K562 (cell line): ENCODE results near the gene DNAJC1. TPM values are rescaled to one million over a fixed set of nuclear protein-coding genes. Genes with fewer than 3 reads are reported as not detected.
A peak's percentile ranks its signal among the peaks of the same experiment; 100 is the strongest.

Experiments
- ATAC-seq: fragments of 200-7000 bp; cut with Tn5 transposase; 3 replicates; pipeline ENCODE4 v1.9.1; 2020; ENCODE audit warnings: moderate library complexity
- BruUV-seq: library from RNA; stranded (reverse); fragments of 400-500 nt; replicated peaks from 2 replicates; lab custom pipeline; 2021; lab: Mats Ljungman, UMichigan
- CTCF ChIA-PET: fragments of 300-600 bp; formaldehyde crosslinking; extraction: SDS; loops from one replicate; lab custom pipeline; 2021; ENCODE audit warnings: low intra/inter-chr PET ratio; lab: Yijun Ruan, JAX
- POLR2A ChIA-PET: fragments of 300-600, 350-650 bp; sonication (Branson Sonifier 250); formaldehyde crosslinking; extraction: SDS; loops from one replicate; lab custom pipeline; 2021; ENCODE audit warnings: antibody characterized with exemption, inconsistent platforms; lab: Yijun Ruan, JAX
- DNase-seq, 4 experiments: peaks; one replicate each; pipeline versions ENCODE4 v3.0.0 to v3.0.0-alpha.2; 2011 to 2018; ENCODE audit warnings: low spot score in 3 of 4, mixed read lengths in 3 of 4; ENCODE audit errors: extremely low read depth in 1 of 4
- FAIRE-seq: peaks from 2 replicates; lab custom pipeline; 2011; peaks lifted over from hg19 to GRCh38; lab: Jason Lieb, UNC
- H2AFZ ChIP-seq: 2 replicates; pipeline ENCODE4 v1.6.0; 2011; ENCODE audit warnings: low read depth, low read length, control low read depth, inconsistent platforms
- H3K27ac ChIP-seq: fragments of 200-600 bp; 3 replicates; pipeline ENCODE4 v1.8.0; 2011; ENCODE audit warnings: low read depth, mild to moderate bottlenecking, control low read depth, inconsistent platforms, low read length, moderate library complexity, mixed read lengths; ENCODE audit errors: extremely low read depth
- H3K27me3 ChIP-seq, 2 experiments: fragments of 300-600 bp in 1 of 2; 2 replicates in 1 of 2; 3 replicates in 1 of 2; pipeline versions ENCODE4 v1.6.0 to v1.8.0; 2011; ENCODE audit warnings: inconsistent platforms in 2 of 2, low read length in 2 of 2, mild to moderate bottlenecking in 1 of 2, mixed read lengths in 1 of 2, moderate library complexity in 1 of 2; ENCODE audit not compliant: control insufficient read depth in 2 of 2, insufficient read depth in 2 of 2
- H3K36me3 ChIP-seq: fragments of 300-600 bp; 3 replicates; pipeline ENCODE4 v1.8.0; 2011; ENCODE audit warnings: mild to moderate bottlenecking, low read length, inconsistent platforms; ENCODE audit not compliant: control insufficient read depth, insufficient read depth
- H3K4me1 ChIP-seq, 2 experiments: fragments of 200-600 bp in 1 of 2; replicated peaks in 1 of 2; 2 replicates in 1 of 2; 3 replicates in 1 of 2; pipeline versions ENCODE4 v1.5.1 to v1.8.0; 2011; ENCODE audit warnings: inconsistent platforms in 2 of 2, low read length in 2 of 2, mild to moderate bottlenecking in 1 of 2, mixed read lengths in 1 of 2, moderate library complexity in 1 of 2; ENCODE audit not compliant: control insufficient read depth in 2 of 2, insufficient read depth in 2 of 2
- H3K4me2 ChIP-seq: 2 replicates; pipeline ENCODE4 v1.6.1; 2011; ENCODE audit warnings: low read length, control low read depth, inconsistent platforms, mixed read lengths; ENCODE audit not compliant: insufficient read depth
- H3K4me3 ChIP-seq: fragments of 200-600 bp; sonication (generic), shearing (Covaris generic); 2 replicates; pipeline ENCODE4 v1.5.1; 2016; ENCODE audit warnings: control low read depth, inconsistent platforms
- H3K79me2 ChIP-seq: fragments of 200-600 bp; 3 replicates; pipeline ENCODE4 v1.8.0; 2011; ENCODE audit warnings: low read length, inconsistent platforms; ENCODE audit not compliant: control insufficient read depth, insufficient read depth
- H3K9ac ChIP-seq, 2 experiments: 2 replicates each; pipeline versions ENCODE4 v1.6.0 to v1.6.1; 2011; ENCODE audit warnings: low read depth in 2 of 2, low read length in 2 of 2, control low read depth in 1 of 2, inconsistent platforms in 1 of 2, mild to moderate bottlenecking in 1 of 2, mixed read lengths in 1 of 2; ENCODE audit not compliant: insufficient read depth in 1 of 2
- H3K9me1 ChIP-seq: one replicate; pipeline ENCODE4 v1.6.0; 2011; ENCODE audit warnings: inconsistent platforms, mild to moderate bottlenecking, low read length, moderate library complexity; ENCODE audit not compliant: control insufficient read depth, insufficient read depth
- H3K9me3 ChIP-seq: replicated peaks from 2 replicates; pipeline ENCODE4 v1.5.1; 2011; ENCODE audit warnings: low read depth, low read length, inconsistent platforms; ENCODE audit not compliant: control insufficient read depth, insufficient read depth
- H4K20me1 ChIP-seq: replicated peaks from 2 replicates; pipeline ENCODE4 v1.6.1; 2011; ENCODE audit warnings: low read length, inconsistent platforms, mixed read lengths; ENCODE audit not compliant: control insufficient read depth, insufficient read depth
- ATF1 ChIP-seq, 2 experiments: fragments of 450-650 bp in 1 of 2; IDR thresholded peaks; 2 replicates each; pipeline ENCODE4 v1.6.1; 2016; ENCODE audit warnings: missing compliant biosample characterization in 1 of 2, missing genetic modification characterization in 1 of 2
- CEBPG ChIP-seq, 3 experiments: fragments of 200-800 bp in 1 of 3; sonication (Bioruptor generic) in 1 of 3; sonication (generic) in 1 of 3; formaldehyde crosslinking in 1 of 3; IDR thresholded peaks in 2 of 3; conservative IDR thresholded peaks in 1 of 3; 2 replicates each; pipeline versions ENCODE4 v1.6.1 to v1.8.0; 2016 to 2022; ENCODE audit warnings: missing compliant biosample characterization in 2 of 3, missing genetic modification characterization in 2 of 3, mild to moderate bottlenecking in 1 of 3, missing genetic modification reagents in 1 of 3
- MEIS2 ChIP-seq: fragments of 450-650 bp; IDR thresholded peaks from 2 replicates; pipeline ENCODE4 v1.6.1; 2014; ENCODE audit warnings: mild to moderate bottlenecking; ENCODE audit not compliant: partially characterized antibody
- PBX2 ChIP-seq, 2 experiments: IDR thresholded peaks in 1 of 2; conservative IDR thresholded peaks in 1 of 2; 2 replicates each; pipeline ENCODE4 v1.6.1; 2016; ENCODE audit warnings: low read depth in 2 of 2, mild to moderate bottlenecking in 1 of 2, missing compliant biosample characterization in 1 of 2, missing genetic modification characterization in 1 of 2, moderate library complexity in 1 of 2
- PKNOX1 ChIP-seq: fragments of 450-650 bp; IDR thresholded peaks from 2 replicates; pipeline ENCODE4 v1.6.1; 2016
- POLR2B ChIP-seq: fragments of 450-650 bp; IDR thresholded peaks from 2 replicates; pipeline ENCODE4 v1.6.1; 2018; ENCODE audit warnings: low read depth; ENCODE audit not compliant: partially characterized antibody
- TAF1 ChIP-seq: IDR thresholded peaks from 2 replicates; pipeline ENCODE4 v1.6.1; 2011; ENCODE audit warnings: mild to moderate bottlenecking, low read length, moderate library complexity; ENCODE audit not compliant: insufficient read depth, control insufficient read depth, severe bottlenecking; ENCODE audit errors: extremely low read depth
- WGBS: fragments of 100-300 bp; shearing (Covaris generic); methylation state at CpG from one replicate; pipeline ENCODE4 v1.1.6; 2016; ENCODE audit warnings: low coverage, mixed read lengths; ENCODE audit not compliant: insufficient coverage; ENCODE audit errors: missing lambda C conversion rate; 5-methylcytosine and 5-hydroxymethylcytosine counted together
- in situ Hi-C: fragments of 300-500 bp; cut with MboI; formaldehyde crosslinking; loops from 4 replicates; pipeline ENCODE4 v1.15.0; 2018; ENCODE audit warnings: inconsistent platforms, mixed read lengths
- intact Hi-C: fragments of 100-400 bp; cut with micrococcal nuclease; formaldehyde crosslinking; loops from 2 replicates; pipeline ENCODE4 v1.14.2; 2022
- polyA plus RNA-seq, 8 experiments: library from polyadenylated mRNA; depleted of rRNA in 4 of 8; stranded (reverse) in 5 of 8; unstranded in 3 of 8; fragments of >200 nt; fragmentation: Nextera tagmentation in 2 of 8; fragmentation: Illumina TruSeq in 1 of 8; extraction: Ambion mirVana in 2 of 8; extraction: Trizol in 1 of 8; gene quantifications; 2 replicates each; pipeline versions ENCODE4 v1.2.1 to v1.2.3, GENCODE V29; 2011 to 2014; ENCODE audit warnings: inconsistent platforms in 1 of 8, missing spikeins in 1 of 8
- total RNA-seq, 7 experiments: library from RNA; depleted of rRNA in 6 of 7; stranded (reverse); fragments of >200 nt in 6 of 7; fragmentation: Illumina TruSeq in 2 of 7; extraction: Trizol in 2 of 7; gene quantifications; 2 replicates each; pipeline versions ENCODE4 v1.2.1 to v1.2.3, GENCODE V29; 2011 to 2021; ENCODE audit warnings: low replicate concordance in 1 of 7

DNAJC1 gene
- total and polyA plus RNA-seq, 9 of the 15 experiments (the other 6 are each of a cell fraction or from before 2014, with no cell fraction given): 5.4 to 77.6 (median 40.3) TPM

- intact Hi-C loops: no loop called here
- H3K79me2 ChIP-seq: no peaks in the 10 kb centered on the region
- ChIA-PET POLR2A (interaction anchor here (0.6 to 0.7 kb wide), 2 partner anchors 20 to 967 kb away, joined by 4 read pairs; no protein-coding TSS in a partner anchor), CTCF (no interaction called here)
- ATAC-seq (peak; percentile 57), DNase-seq (no peak)
- H3K4me3 ChIP-seq: no peak overlapping the region
- no TSS peak for BruUV-seq
- no peaks in the 10 kb centered on the region for H3K9me3 ChIP-seq
- H3K27ac ChIP-seq: no peak overlapping the region
- no peaks in the 10 kb centered on the region for H3K4me1 ChIP-seq
- H3K4me2 ChIP-seq: no peak overlapping the region
- 21% methylated on average over 1 of the region's 1 CpG for WGBS
- TF ChIP-seq POLR2B (no peak), PBX2 (CRISPR knock-in tag; IDR thresholded peaks at IDR 0.05; ENCODE audit: low read depth) (no peak), PBX2 (tag; conservative IDR thresholded peaks at IDR 0.05; ENCODE audit: low read depth) (peak; percentile 50; the same call in 1 of the 2 replicates), MEIS2 (peak; percentile 76), TAF1 (no peak), ATF1 (CRISPR knock-in tag; IDR thresholded peaks at IDR 0.05) (no peak), ATF1 (tag; IDR thresholded peaks at IDR 0.05) (no peak), CEBPG (CRISPR knock-in tag; IDR thresholded peaks at IDR 0.05) (no peak), CEBPG (tag; conservative IDR thresholded peaks at IDR 0.05 in 1 of 2, IDR thresholded peaks at IDR 0.05 in 1 of 2) (0 out of 4 replicates have a peak, but pooled peaks of 1 of the 2 experiments have one; percentile 22), PKNOX1 (peak; percentile 49)
- TF ChIP-seq, all 486 proteins: peak for 4
- no peaks in the 10 kb centered on the region for H3K27me3 ChIP-seq
- H3K36me3 ChIP-seq: peaks cover 11% of the 10 kb centered on the region; the same call in 2 of the 3 replicates
- in situ Hi-C loops: no loop called here
- no peaks in the 10 kb centered on the region for H3K9me1 ChIP-seq
- H2AFZ ChIP-seq: no peak overlapping the region
- no peaks in the 10 kb centered on the region for H4K20me1 ChIP-seq
- FAIRE-seq: no peak
- H3K9ac ChIP-seq: no peak overlapping the region
Measured at GRCh38 chr10:21919117-21919516, 84.4 kb downstream of the DNAJC1 start.
